Panc1 (cell line): ENCODE results near the gene LAMB4.

Experiments used
- POLR2AphosphoS5 ChIP-seq: IDR thresholded peaks from 2 replicates; pipeline ENCODE4 v1.6.1; 2012; ENCODE audit warnings: mild to moderate bottlenecking, low read depth, low read length, moderate library complexity
- SIN3A ChIP-seq: IDR thresholded peaks from 2 replicates; pipeline ENCODE4 v1.6.1; 2012; ENCODE audit warnings: low read depth, mild to moderate bottlenecking, low read length, moderate library complexity, borderline replicate concordance; ENCODE audit not compliant: insufficient read depth
- TCF7L2 ChIP-seq: IDR thresholded peaks from 2 replicates; pipeline ENCODE4 v1.6.1; 2011; ENCODE audit warnings: mild to moderate bottlenecking, low read depth, low read length, inconsistent platforms
- TF ChIP-seq, protein P1 (sequence below): fragments of 450-650 bp; IDR thresholded peaks from 2 replicates; pipeline ENCODE4 v1.5.1; 2017; ENCODE audit warnings: mild to moderate bottlenecking
- TF ChIP-seq, protein P2 (sequence below), 2 experiments: IDR thresholded peaks; 2 replicates each; pipeline ENCODE4 v1.6.1; 2011 to 2012; ENCODE audit warnings: low read depth in 2 of 2, control low read depth in 1 of 2, low read length in 1 of 2, mild to moderate bottlenecking in 1 of 2, moderate library complexity in 1 of 2; ENCODE audit not compliant: insufficient read depth in 1 of 2

DNA sequence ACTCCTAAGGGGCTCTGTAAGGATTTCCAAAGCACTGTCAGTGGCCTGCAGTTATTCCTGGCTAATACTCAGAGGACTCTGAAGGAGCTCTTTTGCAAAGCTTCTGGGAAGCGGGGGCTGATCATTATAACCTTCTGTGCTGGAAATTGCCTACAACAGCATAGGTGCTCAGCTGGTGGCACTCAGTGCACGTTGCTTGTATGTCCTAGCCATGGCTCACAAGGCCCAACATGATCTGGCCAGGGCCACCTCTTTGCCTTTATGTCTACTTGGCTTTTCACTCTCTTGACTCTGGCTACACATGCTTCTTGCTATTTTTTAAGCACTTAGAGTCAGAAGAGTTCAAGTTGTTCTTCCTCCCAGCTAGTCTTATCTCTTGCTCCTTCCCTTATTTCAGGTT is 17.5 kb downstream of the LAMB4 start:
- TF ChIP-seq, protein P1, sequence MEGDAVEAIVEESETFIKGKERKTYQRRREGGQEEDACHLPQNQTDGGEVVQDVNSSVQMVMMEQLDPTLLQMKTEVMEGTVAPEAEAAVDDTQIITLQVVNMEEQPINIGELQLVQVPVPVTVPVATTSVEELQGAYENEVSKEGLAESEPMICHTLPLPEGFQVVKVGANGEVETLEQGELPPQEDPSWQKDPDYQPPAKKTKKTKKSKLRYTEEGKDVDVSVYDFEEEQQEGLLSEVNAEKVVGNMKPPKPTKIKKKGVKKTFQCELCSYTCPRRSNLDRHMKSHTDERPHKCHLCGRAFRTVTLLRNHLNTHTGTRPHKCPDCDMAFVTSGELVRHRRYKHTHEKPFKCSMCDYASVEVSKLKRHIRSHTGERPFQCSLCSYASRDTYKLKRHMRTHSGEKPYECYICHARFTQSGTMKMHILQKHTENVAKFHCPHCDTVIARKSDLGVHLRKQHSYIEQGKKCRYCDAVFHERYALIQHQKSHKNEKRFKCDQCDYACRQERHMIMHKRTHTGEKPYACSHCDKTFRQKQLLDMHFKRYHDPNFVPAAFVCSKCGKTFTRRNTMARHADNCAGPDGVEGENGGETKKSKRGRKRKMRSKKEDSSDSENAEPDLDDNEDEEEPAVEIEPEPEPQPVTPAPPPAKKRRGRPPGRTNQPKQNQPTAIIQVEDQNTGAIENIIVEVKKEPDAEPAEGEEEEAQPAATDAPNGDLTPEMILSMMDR = no peak
- TF ChIP-seq, protein P2, sequence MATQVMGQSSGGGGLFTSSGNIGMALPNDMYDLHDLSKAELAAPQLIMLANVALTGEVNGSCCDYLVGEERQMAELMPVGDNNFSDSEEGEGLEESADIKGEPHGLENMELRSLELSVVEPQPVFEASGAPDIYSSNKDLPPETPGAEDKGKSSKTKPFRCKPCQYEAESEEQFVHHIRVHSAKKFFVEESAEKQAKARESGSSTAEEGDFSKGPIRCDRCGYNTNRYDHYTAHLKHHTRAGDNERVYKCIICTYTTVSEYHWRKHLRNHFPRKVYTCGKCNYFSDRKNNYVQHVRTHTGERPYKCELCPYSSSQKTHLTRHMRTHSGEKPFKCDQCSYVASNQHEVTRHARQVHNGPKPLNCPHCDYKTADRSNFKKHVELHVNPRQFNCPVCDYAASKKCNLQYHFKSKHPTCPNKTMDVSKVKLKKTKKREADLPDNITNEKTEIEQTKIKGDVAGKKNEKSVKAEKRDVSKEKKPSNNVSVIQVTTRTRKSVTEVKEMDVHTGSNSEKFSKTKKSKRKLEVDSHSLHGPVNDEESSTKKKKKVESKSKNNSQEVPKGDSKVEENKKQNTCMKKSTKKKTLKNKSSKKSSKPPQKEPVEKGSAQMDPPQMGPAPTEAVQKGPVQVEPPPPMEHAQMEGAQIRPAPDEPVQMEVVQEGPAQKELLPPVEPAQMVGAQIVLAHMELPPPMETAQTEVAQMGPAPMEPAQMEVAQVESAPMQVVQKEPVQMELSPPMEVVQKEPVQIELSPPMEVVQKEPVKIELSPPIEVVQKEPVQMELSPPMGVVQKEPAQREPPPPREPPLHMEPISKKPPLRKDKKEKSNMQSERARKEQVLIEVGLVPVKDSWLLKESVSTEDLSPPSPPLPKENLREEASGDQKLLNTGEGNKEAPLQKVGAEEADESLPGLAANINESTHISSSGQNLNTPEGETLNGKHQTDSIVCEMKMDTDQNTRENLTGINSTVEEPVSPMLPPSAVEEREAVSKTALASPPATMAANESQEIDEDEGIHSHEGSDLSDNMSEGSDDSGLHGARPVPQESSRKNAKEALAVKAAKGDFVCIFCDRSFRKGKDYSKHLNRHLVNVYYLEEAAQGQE (IDR thresholded peaks at IDR 0.05; ENCODE audit: insufficient read depth in 1 of 2, low read depth in 2 of 2, low read length in 1 of 2) = no peak
- TF ChIP-seq TCF7L2 (no peak), POLR2AphosphoS5 (no peak), SIN3A (no peak)
